GM21381 (cell line): Measurements from ENCODE around the gene MEI4.
"Not testable (repeated sequence)": the region's sequence is repeated elsewhere in the genome, so short reads cannot be mapped to it uniquely, and the experiment has no call there.

Experiments
- ATAC-seq: cut with Tn5 transposase; IDR thresholded peaks from one replicate; pipeline ENCODE4 v1.9.1; 2021; ENCODE audit warnings: mild to moderate bottlenecking, moderate library complexity; ENCODE audit not compliant: unreplicated experiment

Gene MEI4

GRCh38 chr6:77813090-77813489, 160.3 kb downstream of the MEI4 start:
- no peak for ATAC-seq

DNA sequence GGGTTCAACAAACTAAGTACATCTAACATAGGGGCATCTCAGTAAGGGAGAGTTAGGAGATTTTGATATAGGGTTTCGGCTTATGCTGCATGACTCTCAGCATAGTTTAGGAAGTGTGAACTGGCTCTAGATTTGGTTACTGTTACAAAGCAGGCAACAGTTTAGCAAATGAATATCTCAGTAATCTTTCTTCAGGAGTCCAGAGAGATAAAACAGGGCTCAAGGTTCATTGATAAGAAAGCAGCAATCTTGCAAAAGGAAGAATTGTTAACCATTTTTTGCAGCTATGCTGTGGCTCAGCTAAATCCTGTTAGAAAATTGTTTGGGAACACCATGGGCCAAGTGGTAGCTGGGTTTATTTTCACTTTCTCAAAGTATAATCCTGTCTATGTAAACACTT, 161.3 kb downstream of the MEI4 start:
- no peak for ATAC-seq

- ATAC-seq, result no peak
These were observed 162.7 kb downstream of the MEI4 start for GRCh38 chr6:77815531-77815930.

DNA sequence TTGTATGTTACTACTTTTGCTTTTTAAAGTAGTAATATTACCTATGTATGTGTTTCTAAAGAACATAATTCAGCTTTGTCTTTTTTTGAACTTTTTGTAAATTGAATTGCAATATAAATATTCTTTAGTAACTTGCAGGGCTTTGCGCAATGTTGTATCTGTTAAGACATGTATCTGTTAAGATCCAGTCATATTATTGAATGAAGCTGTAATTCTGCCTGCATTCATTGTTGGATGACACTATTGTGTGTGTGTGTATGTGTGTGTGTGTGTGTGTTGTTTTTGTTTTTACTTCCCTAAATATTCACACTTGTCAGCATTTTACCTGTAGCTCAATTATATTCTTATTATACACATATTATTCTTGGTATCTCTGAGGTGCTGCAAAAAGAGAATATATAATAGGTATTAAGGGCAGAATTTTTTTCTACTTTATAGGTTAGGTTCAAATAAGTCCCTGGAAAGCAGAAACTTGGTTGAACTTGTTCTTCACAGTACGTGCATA, 164.0 kb downstream of the MEI4 start:
- no peak for ATAC-seq

DNA sequence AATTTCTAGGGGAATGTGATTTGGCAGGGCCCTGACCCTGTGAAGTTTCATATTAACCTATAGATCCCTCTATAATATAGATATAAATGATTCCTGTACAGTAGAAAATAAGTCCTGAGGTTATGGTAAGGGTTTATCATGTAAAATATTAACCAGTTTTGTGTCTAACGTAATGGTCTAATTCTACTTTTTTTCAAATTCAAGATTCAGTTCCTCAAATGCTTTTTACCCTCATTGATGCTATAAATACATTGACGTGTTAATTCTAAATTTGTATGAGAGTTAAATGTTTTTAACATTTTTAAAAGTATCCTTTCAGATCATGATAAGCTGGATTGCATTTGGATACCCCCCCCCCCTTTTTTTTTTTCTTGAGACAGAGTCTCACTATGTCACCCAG, 169.4 kb downstream of the MEI4 start:
- no peak for ATAC-seq

DNA sequence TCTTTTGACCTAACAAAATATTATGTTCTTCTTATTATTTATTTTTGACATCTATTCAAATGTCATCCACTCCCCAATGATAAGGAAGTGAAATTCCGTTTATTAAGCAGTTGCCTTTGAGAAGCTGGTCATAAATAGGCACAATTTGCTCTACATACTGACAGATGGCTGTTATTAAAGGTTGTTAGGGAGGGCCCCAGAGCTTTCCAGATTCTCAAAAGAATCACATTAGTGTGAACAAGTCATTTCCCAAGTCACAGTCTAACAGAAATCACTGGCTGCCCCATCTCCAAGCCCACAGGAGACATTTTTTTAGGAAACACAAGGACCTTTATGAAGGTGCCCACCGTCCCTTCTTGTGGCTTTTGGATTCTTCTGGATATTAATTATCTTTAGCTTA, 172.4 kb downstream of the MEI4 start:
- ATAC-seq, result no peak

- no peak for ATAC-seq
These were observed 176.9 kb downstream of the MEI4 start for GRCh38 chr6:77829736-77830135.

- ATAC-seq, result not testable (repeated sequence)
These were observed 180.9 kb downstream of the MEI4 start for GRCh38 chr6:77833749-77834148.

DNA sequence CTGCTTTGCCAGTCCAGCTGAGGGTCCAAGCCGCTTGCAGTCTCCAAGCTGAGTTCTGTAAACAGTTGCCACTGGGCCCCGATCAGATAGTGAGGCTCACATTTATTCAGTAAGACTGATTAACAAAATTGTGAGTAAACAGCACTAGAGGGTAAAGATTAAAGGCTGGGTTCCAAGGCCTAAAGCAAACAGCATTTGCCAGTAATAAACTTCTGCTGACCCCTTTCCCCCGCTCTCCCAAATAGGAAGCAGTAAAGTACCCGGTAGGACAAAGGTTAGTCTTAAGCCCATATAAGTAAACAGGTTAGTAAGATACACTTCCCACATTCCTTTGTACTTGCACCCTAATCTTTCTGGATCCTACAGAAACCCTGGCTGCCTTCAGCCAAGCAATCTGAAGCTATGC, 181.8 kb downstream of the MEI4 start:
- ATAC-seq, result no peak

DNA sequence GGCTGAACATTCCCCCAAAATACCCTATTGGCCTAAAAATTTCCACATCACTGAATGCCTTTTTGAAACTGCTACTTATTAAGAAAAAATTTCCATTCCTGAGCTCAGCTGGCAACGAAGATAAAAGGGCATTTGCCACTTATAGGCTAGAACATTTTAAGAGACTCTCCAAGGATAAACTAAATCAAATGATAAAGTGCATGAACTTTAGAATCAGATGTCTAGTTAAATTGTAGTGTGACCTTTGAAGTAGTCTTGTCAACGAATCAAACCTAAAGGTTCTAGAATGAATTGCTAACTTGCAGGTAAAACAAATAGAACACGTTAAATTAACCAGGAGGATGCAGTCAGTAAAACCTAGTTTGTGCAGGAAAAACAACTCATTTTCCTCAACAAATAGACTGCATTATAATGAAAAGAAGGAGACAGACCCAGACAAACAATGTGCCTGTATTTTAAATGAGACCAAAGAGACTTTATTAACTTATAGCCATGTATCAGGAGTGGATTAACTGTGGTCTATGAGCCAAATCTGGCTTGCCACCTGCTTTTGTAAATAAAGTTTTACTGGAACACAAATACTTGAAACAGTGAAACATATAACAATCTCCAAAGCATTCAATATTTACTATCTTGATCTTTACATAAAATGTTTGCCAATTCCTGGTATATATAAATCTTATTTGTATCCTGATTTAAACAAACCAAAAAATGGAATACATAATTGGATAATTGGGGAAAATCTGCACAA, 184.4 kb downstream of the MEI4 start:
- ATAC-seq, result no peak

GRCh38 chr6:77839292-77839691, 186.5 kb downstream of the MEI4 start:
- ATAC-seq, result no peak

DNA sequence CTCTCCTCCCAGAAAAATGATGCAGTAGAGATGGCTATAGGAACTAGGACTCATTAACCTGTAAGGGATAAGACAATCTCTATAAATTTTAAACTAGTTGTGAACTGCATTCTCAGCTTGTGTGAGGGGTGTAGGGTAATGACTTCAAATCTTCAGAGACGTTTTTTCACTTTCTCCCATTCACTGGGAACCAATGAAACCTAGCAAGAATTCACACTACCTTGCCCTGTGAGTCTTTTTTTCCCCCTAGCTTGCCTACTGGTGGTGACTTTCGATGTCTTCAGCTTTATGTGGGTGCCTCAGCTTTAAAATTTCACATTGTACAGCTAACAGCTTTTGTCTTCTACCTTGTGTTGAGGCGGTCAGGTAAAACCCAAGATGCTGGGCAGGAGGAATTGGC, 192.0 kb downstream of the MEI4 start:
- ATAC-seq, result no peak

GRCh38 chr6:77853401-77853800, 200.6 kb downstream of the MEI4 start:
- ATAC-seq, result no peak

DNA sequence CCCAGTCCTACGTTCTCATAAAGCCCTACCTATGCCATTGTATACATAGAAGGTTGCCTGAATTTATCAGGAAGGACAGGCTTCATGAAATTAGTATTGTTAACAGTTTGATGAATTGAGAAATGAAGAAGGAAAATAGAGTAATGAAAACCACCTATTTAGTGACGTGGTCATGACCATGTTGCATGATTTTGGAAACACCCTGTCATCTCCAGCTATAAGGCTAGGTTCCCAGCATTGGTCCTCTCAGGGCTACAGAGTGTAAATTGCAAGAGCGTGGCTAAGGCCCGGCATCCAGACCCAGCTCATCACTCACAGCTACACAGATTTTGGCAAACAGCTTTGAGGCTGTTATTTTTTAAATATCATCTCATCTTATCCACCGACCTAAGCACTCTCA, 203.6 kb downstream of the MEI4 start:
- no peak for ATAC-seq

DNA sequence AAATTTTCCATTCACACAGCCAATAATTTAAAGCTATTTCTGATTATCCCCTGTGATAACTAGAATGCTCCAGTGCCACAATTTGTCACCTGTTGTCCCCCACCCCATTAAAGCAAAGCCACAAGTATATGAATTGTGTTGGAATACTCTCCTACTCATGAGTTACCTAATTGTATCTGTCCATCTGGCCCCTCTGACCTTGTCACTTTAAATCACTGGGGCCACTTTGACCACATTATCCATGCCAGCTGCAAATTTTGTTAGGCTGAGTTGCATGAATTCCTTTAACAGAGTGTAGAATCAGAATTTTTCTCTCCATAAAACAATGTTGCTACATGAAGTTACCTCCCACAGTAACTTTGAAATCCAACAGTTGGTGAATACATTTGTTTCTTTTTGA, 204.6 kb downstream of the MEI4 start:
- ATAC-seq, result no peak

- no peak for ATAC-seq
These were observed 223.5 kb downstream of the MEI4 start for GRCh38 chr6:77876300-77876699.

GRCh38 chr6:77879527-77879926, 226.7 kb downstream of the MEI4 start:
- no peak for ATAC-seq

DNA sequence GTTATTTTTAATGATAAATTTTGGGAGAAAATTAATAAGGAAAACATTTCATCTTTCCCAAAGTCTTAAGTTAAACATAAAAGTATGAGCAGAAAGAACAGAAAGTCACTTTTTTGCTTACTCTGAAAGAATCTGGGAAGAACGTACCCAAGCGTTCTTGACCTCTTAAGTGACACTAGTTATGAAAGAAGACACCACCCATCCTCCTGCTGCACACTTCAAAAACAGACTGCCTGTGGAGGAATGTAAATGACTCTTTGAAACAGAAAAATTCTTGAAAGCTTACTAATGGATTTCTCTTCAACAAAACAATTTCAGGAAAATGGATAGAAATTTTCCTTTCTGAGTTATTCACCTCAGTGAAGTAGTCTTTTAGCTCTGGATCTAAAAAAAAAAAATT, 227.7 kb downstream of the MEI4 start:
- ATAC-seq, result no peak

DNA sequence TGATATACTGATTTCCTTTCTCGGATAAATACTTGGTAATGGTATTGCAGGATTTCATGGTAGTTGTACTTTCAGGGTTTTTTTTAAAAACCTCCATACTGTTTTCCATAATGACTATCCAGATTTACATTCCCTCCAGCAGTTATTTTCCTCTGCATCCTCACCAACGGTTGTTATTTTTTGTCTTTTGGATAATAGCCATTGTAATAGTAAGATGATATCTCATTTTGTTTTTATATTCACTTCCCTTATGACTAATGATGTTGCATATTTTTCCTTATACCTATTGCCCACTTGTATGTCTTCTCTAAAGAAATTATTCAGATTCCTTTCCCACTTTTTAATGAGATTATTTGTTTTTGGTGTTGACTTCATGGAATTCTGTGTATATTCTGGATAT, 231.0 kb downstream of the MEI4 start:
- no peak for ATAC-seq

GRCh38 chr6:77893391-77893790, 240.6 kb downstream of the MEI4 start:
- ATAC-seq, result no peak

GRCh38 chr6:77906070-77906469, 253.2 kb downstream of the MEI4 start:
- ATAC-seq, result no peak

GRCh38 chr6:77910826-77911225, 258.0 kb downstream of the MEI4 start:
- ATAC-seq, result no peak

DNA sequence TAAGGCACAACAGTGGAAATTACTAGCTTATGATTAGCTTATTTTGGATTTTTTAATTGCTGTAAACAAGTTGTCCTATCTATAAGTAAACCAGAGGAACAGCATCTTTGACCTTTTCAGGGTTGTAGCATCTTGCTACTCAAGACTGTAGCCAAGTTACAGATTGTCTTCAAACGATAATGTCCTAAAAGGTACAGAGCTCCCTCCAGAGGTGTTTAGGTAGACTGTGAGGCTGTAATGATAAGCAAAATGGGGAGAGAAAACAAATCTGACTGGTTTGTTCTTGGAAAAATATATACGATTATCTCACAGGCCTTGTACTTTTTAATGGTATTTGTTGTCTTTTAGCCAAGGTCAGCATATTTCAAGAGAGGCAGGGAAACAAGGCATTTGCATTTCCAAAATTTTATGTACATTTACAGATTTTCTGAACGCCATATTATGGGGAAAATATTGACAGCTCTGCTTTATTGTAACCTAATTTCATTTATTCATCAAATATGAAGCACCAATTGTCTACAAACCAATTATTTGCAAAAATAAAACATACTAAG, 273.4 kb downstream of the MEI4 start:
- no peak for ATAC-seq
